GM12878 (cell line): ENCODE measurements around the gene PLPP7. TPM values are rescaled to one million over a fixed set of nuclear protein-coding genes. Genes with fewer than 3 reads are reported as not detected.

Source experiments
- ATAC-seq: fragments of 200-7000 bp; cut with Tn5 transposase; 3 replicates; pipeline ENCODE4 v1.9.1; 2020; ENCODE audit warnings: mild to moderate bottlenecking, moderate library complexity
- BruUV-seq: library from RNA; stranded (reverse); fragments of 400-500 nt; replicated peaks from 2 replicates; lab custom pipeline; 2021; lab: Mats Ljungman, UMichigan
- CTCF ChIA-PET: fragments of 300-600 bp; sonication (Branson Sonifier 250); formaldehyde crosslinking; extraction: SDS; loops from one replicate; lab custom pipeline; 2021; ENCODE audit warnings: inconsistent platforms; lab: Yijun Ruan, JAX
- POLR2A ChIA-PET: fragments of 350-600 bp; formaldehyde crosslinking; extraction: SDS; loops from one replicate; lab custom pipeline; 2021; ENCODE audit warnings: inconsistent platforms; lab: Charles Lee
- RAD21 ChIA-PET: fragments of 300-600 bp; sonication (Branson Sonifier 250); formaldehyde crosslinking; loops from one replicate; lab custom pipeline; 2023; ENCODE audit warnings: antibody characterized with exemption; ENCODE audit not compliant: unreplicated experiment; lab: Charles Lee
- SMC1A ChIA-PET: fragments of 300-600 bp; sonication (Branson Sonifier 250); formaldehyde crosslinking; loops from one replicate; lab custom pipeline; 2023; ENCODE audit not compliant: unreplicated experiment, uncharacterized antibody; lab: Charles Lee
- DNase-seq: peaks from one replicate; pipeline ENCODE4 v3.0.0-alpha.2; 2011; ENCODE audit warnings: low read depth, low spot score
- FAIRE-seq: peaks from 3 replicates; lab custom pipeline; 2011; peaks lifted over from hg19 to GRCh38; lab: Jason Lieb, UNC
- H2AFZ ChIP-seq: 2 replicates; pipeline ENCODE4 v1.6.0; 2011; ENCODE audit warnings: low read depth, low read length, control low read depth; ENCODE audit not compliant: control insufficient read depth
- H3K27ac ChIP-seq: 2 replicates; pipeline ENCODE4 v1.5.1; 2011; ENCODE audit warnings: control low read depth; ENCODE audit not compliant: control insufficient read depth, insufficient read depth
- H3K27me3 ChIP-seq, 2 experiments: replicated peaks in 1 of 2; 2 replicates each; pipeline versions ENCODE4 v1.6.0 to v1.6.1; 2011; ENCODE audit warnings: low read length in 1 of 2; ENCODE audit not compliant: control insufficient read depth in 2 of 2, insufficient read depth in 2 of 2
- H3K36me3 ChIP-seq, 2 experiments: 2 replicates each; pipeline ENCODE4 v1.5.1; 2011; ENCODE audit warnings: low read length in 1 of 2; ENCODE audit not compliant: control insufficient read depth in 2 of 2, insufficient read depth in 2 of 2
- H3K4me1 ChIP-seq: 2 replicates; pipeline ENCODE4 v1.6.1; 2011; ENCODE audit warnings: mild to moderate bottlenecking, low read length, moderate library complexity, mixed read lengths; ENCODE audit not compliant: control insufficient read depth, insufficient read depth
- H3K4me2 ChIP-seq: 2 replicates; pipeline ENCODE4 v1.6.0; 2011; ENCODE audit warnings: control low read depth; ENCODE audit not compliant: control insufficient read depth, insufficient read depth
- H3K4me3 ChIP-seq: fragments of 200-600 bp; sonication (generic); 2 replicates; pipeline ENCODE4 v1.5.1; 2016
- H3K79me2 ChIP-seq: 2 replicates; pipeline ENCODE4 v1.6.0; 2011; ENCODE audit warnings: low read length; ENCODE audit not compliant: control insufficient read depth, insufficient read depth
- H3K9ac ChIP-seq: 2 replicates; pipeline ENCODE4 v1.8.0; 2011; ENCODE audit warnings: low read length, control low read depth, mixed read lengths; ENCODE audit not compliant: control insufficient read depth, insufficient read depth
- H3K9me3 ChIP-seq: replicated peaks from 3 replicates; pipeline ENCODE4 v1.5.1; 2011; ENCODE audit warnings: mild to moderate bottlenecking, low read length; ENCODE audit not compliant: control insufficient read depth, insufficient read depth
- H4K20me1 ChIP-seq: 2 replicates; pipeline ENCODE4 v1.6.0; 2011; ENCODE audit not compliant: control insufficient read depth, insufficient read depth
- BHLHE40 ChIP-seq, 2 experiments: fragments of 450-650 bp in 1 of 2; IDR thresholded peaks; 2 replicates each; pipeline ENCODE4 v1.6.1; 2011 to 2017; ENCODE audit warnings: low read depth in 2 of 2, borderline replicate concordance in 1 of 2, improper control_type of control experiment in 1 of 2, low read length in 1 of 2, mild to moderate bottlenecking in 1 of 2
- EZH2 ChIP-seq: IDR thresholded peaks from 2 replicates; pipeline ENCODE4 v1.6.1; 2012; ENCODE audit warnings: low read depth, mild to moderate bottlenecking, control low read depth, inconsistent platforms, low read length, borderline replicate concordance; ENCODE audit not compliant: control insufficient read depth
- FOXM1 ChIP-seq: IDR thresholded peaks from 2 replicates; pipeline ENCODE4 v1.6.1; 2012; ENCODE audit warnings: low read depth, mild to moderate bottlenecking, inconsistent platforms, low read length, moderate library complexity
- KDM1A ChIP-seq: fragments of 200-600 bp; sonication (generic); IDR thresholded peaks from 2 replicates; pipeline ENCODE4 v1.6.1; 2016; ENCODE audit warnings: borderline replicate concordance
- SUPT20H ChIP-seq: IDR thresholded peaks from 2 replicates; pipeline ENCODE4 v1.6.1; 2011; ENCODE audit warnings: low read depth, mild to moderate bottlenecking, low read length, moderate library complexity, borderline replicate concordance; ENCODE audit not compliant: control insufficient read depth
- SUZ12 ChIP-seq: fragments of 200-600 bp; sonication (generic); IDR thresholded peaks from one replicate; pipeline ENCODE4 v1.6.1; 2018; ENCODE audit warnings: antibody characterized with exemption, mild to moderate bottlenecking; ENCODE audit not compliant: unreplicated experiment
- TAF1 ChIP-seq: IDR thresholded peaks from 2 replicates; pipeline ENCODE4 v1.6.1; 2011; ENCODE audit warnings: mild to moderate bottlenecking, low read depth, low read length, borderline replicate concordance
- TCF12 ChIP-seq: IDR thresholded peaks from 2 replicates; pipeline ENCODE4 v1.6.1; 2011; ENCODE audit warnings: low read depth, mild to moderate bottlenecking, low read length
- TCF3 ChIP-seq: IDR thresholded peaks from 2 replicates; pipeline ENCODE4 v1.6.1; 2012; ENCODE audit warnings: low read depth, mild to moderate bottlenecking, low read length, borderline replicate concordance; ENCODE audit not compliant: insufficient read depth
- WGBS: methylation state at CpG from one replicate; pipeline ENCODE4 v1.1.6; 2016; ENCODE audit warnings: low lambda C conversion rate; ENCODE audit not compliant: insufficient replicate concordance, insufficient coverage; ENCODE audit errors: missing lambda C conversion rate; 5-methylcytosine and 5-hydroxymethylcytosine counted together
- in situ Hi-C: fragments of 300-500 bp; cut with MboI; formaldehyde crosslinking; loops from 9 replicates; pipeline ENCODE4 v1.14.3; 2018; ENCODE audit warnings: mixed read lengths
- intact Hi-C: fragments of 100-400 bp; cut with micrococcal nuclease; formaldehyde crosslinking; loops from one replicate; pipeline ENCODE4 v1.14.2; 2022; ENCODE audit not compliant: unreplicated experiment
- polyA plus RNA-seq, 11 experiments: library from polyadenylated mRNA; depleted of rRNA in 4 of 11; unstranded in 6 of 11; stranded (reverse) in 5 of 11; fragments of >200 nt; fragmentation: Nextera tagmentation in 4 of 11; fragmentation: Illumina TruSeq in 1 of 11; extraction: Ambion mirVana in 4 of 11; extraction: Trizol in 1 of 11; gene quantifications; 1 replicate in 1 of 11; 2 replicates in 10 of 11; pipeline versions ENCODE4 v1.2.1 to v1.2.3, GENCODE V29; 2011 to 2016; ENCODE audit warnings: inconsistent platforms in 2 of 11, missing spikeins in 2 of 11, low read depth in 1 of 11
- total RNA-seq, 4 experiments: library from RNA; depleted of rRNA in 3 of 4; stranded (reverse); fragments of >200 nt in 3 of 4; fragmentation: Illumina TruSeq in 1 of 4; extraction: Trizol in 1 of 4; gene quantifications; 2 replicates each; pipeline versions ENCODE4 v1.2.1 to v1.2.3, GENCODE V29; 2013 to 2021
- TF ChIP-seq, protein P1 (sequence below): fragments of 150-350 bp; IDR thresholded peaks from 2 replicates; pipeline ENCODE4 v1.6.1; 2016; ENCODE audit warnings: low read depth, low read length
- TF ChIP-seq, protein P2 (sequence below): fragments of 450-650 bp; formaldehyde crosslinking; IDR thresholded peaks from 2 replicates; pipeline ENCODE4 v1.4.0; 2022; ENCODE audit warnings: mild to moderate bottlenecking, moderate library complexity

The PLPP7 gene
- total and polyA plus RNA-seq, 10 of the 15 experiments (the other 5 are each of a cell fraction or from before 2014, with no cell fraction given): 0.05 to 1.0 (median 0.40) TPM; not detected in 3

DNA sequence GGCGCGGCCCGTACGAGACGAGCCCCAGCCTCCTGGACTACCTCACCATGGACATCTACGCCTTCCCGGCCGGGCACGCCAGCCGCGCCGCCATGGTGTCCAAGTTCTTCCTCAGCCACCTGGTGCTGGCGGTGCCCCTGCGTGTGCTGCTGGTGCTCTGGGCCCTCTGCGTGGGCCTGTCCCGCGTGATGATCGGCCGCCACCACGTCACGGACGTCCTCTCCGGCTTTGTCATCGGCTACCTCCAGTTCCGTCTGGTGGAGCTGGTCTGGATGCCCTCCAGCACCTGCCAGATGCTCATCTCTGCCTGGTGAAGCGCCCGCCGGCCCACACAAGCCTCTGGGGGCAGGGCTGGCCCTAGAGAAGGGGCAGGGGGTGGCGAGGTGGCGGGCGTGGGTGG, 18.5 kb downstream of the PLPP7 start:
- no peaks in the 10 kb centered on the region for H4K20me1 ChIP-seq
- H3K9me3 ChIP-seq: no peaks in the 10 kb centered on the region
- ChIA-PET SMC1A (no interaction called here), RAD21 (no interaction called here), POLR2A (interaction anchor here (0.6 kb wide), 1 partner anchor 359 kb away, joined by 4 read pairs; no protein-coding TSS in a partner anchor), CTCF (no interaction called here)
- H3K36me3 ChIP-seq: no peaks in the 10 kb centered on the region
- no peak overlapping the region for H3K4me2 ChIP-seq
- TF ChIP-seq EZH2 (no peak), TCF12 (no peak), SUZ12 (no peak), FOXM1 (no peak), TCF3 (no peak), BHLHE40 (IDR thresholded peaks at IDR 0.05; ENCODE audit: borderline replicate concordance in 1 of 2, low read depth in 2 of 2, low read length in 1 of 2) (no peak), TAF1 (no peak), SUPT20H (no peak), KDM1A (no peak)
- TF ChIP-seq, protein P1, sequence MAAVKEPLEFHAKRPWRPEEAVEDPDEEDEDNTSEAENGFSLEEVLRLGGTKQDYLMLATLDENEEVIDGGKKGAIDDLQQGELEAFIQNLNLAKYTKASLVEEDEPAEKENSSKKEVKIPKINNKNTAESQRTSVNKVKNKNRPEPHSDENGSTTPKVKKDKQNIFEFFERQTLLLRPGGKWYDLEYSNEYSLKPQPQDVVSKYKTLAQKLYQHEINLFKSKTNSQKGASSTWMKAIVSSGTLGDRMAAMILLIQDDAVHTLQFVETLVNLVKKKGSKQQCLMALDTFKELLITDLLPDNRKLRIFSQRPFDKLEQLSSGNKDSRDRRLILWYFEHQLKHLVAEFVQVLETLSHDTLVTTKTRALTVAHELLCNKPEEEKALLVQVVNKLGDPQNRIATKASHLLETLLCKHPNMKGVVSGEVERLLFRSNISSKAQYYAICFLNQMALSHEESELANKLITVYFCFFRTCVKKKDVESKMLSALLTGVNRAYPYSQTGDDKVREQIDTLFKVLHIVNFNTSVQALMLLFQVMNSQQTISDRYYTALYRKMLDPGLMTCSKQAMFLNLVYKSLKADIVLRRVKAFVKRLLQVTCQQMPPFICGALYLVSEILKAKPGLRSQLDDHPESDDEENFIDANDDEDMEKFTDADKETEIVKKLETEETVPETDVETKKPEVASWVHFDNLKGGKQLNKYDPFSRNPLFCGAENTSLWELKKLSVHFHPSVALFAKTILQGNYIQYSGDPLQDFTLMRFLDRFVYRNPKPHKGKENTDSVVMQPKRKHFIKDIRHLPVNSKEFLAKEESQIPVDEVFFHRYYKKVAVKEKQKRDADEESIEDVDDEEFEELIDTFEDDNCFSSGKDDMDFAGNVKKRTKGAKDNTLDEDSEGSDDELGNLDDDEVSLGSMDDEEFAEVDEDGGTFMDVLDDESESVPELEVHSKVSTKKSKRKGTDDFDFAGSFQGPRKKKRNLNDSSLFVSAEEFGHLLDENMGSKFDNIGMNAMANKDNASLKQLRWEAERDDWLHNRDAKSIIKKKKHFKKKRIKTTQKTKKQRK: no peak
- TF ChIP-seq, protein P2, sequence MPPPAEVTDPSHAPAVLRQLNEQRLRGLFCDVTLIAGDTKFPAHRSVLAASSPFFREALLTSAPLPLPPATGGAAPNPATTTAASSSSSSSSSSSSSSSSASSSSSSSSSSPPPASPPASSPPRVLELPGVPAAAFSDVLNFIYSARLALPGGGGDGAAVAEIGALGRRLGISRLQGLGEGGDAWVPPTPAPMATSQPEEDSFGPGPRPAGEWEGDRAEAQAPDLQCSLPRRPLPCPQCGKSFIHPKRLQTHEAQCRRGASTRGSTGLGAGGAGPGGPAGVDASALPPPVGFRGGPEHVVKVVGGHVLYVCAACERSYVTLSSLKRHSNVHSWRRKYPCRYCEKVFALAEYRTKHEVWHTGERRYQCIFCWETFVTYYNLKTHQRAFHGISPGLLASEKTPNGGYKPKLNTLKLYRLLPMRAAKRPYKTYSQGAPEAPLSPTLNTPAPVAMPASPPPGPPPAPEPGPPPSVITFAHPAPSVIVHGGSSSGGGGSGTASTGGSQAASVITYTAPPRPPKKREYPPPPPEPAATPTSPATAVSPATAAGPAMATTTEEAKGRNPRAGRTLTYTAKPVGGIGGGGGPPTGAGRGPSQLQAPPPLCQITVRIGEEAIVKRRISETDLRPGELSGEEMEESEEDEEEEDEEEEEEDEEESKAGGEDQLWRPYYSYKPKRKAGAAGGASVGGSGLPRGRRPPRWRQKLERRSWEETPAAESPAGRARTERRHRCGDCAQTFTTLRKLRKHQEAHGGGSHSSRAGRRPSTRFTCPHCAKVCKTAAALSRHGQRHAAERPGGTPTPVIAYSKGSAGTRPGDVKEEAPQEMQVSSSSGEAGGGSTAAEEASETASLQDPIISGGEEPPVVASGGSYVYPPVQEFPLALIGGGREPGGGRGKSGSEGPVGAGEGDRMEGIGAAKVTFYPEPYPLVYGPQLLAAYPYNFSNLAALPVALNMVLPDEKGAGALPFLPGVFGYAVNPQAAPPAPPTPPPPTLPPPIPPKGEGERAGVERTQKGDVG (CRISPR knock-in tag): no peak
- 63% methylated on average over 31 of the region's 31 CpGs for WGBS
- H3K79me2 ChIP-seq: no peaks in the 10 kb centered on the region
- in situ Hi-C loops: no loop called here
- FAIRE-seq: no peak
- H3K9ac ChIP-seq: no peak overlapping the region
- no peaks in the 10 kb centered on the region for H3K4me1 ChIP-seq
- BruUV-seq: no TSS peak
- no peak for ATAC-seq
- no peak overlapping the region for H3K27ac ChIP-seq
- no peak overlapping the region for H2AFZ ChIP-seq
- no peak overlapping the region for H3K4me3 ChIP-seq
- DNase-seq: no peak
- intact Hi-C loops: no loop called here
- no peaks in the 10 kb centered on the region for H3K27me3 ChIP-seq
